Measurements from ENCODE around the gene TMCC1.

DNA sequence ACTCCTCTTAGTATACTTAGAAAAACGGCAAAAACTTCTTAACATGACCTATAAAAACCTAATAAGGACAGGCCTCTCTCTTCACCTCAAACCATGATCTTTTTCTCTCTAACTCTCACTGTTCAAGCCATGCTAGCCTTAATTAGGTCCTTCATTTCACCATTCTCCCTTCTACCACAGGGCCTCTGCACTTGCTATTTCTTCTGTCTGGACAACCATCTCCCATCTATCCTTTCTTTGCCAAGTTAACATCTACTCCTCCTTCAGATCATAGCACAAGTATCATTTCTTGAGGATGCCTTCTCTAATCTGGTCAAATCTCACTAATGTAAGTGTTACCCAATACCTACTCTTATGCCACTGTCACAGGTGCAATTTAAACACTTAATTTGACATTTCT lies 39.1 kb downstream of the TMCC1 start:
- TF ChIP-seq SP1 (IDR thresholded peaks at IDR 0.05) (no peak), HDGF (IDR thresholded peaks at IDR 0.05; ENCODE audit: borderline replicate concordance) (no peak), FOXA1 (IDR thresholded peaks at IDR 0.05) (no peak), BHLHE40 (IDR thresholded peaks at IDR 0.05; ENCODE audit: borderline replicate concordance) (no peak), TARDBP (IDR thresholded peaks at IDR 0.05) (no peak), SUZ12 (IDR thresholded peaks at IDR 0.05) (no peak), FOXK2 (IDR thresholded peaks at IDR 0.05) (no peak), NFRKB (IDR thresholded peaks at IDR 0.05) (no peak)
